Renal cortical epithelial cell (primary cell): ENCODE measurements around the gene PIGS. TPM values are rescaled to one million over a fixed set of nuclear protein-coding genes. Genes with fewer than 3 reads are reported as not detected.

Experiments
- DNase-seq: peaks from one replicate; pipeline ENCODE4 v3.0.0-alpha.2; 2011; ENCODE audit warnings: low read depth
- total RNA-seq: library from RNA; depleted of rRNA; stranded (reverse); fragments of >200 nt; gene quantifications from 2 replicates; pipeline ENCODE4 v1.2.3, GENCODE V29; 2014

Gene PIGS
- total RNA-seq, 1 donor from 2014 or later = 114 TPM

GRCh38 chr17:28506763-28507487 is 64.4 kb downstream of the PIGS start:
- no peak for DNase-seq

- no peak for DNase-seq
Measured at GRCh38 chr17:28505986-28506665, 65.2 kb downstream of the PIGS start, which contains the start of gene FOXN1. Gene FOXN1 (plus strand): TSS chr17:28506348. CDS start chr17:28523970, 17,622 bp downstream.

- DNase-seq = no peak
Measured at GRCh38 chr17:28503420-28503819, 67.9 kb downstream of the PIGS start.

Other genes starting within 250 kb of the PIGS start
- 46.6 and 57.0 TPM in 2 replicates for gene IFT20, start 236.1 kb downstream of the PIGS start, total RNA-seq
- gene TNFAIP1, start 235.8 kb downstream of the PIGS start, total RNA-seq = 81.2 and 85.4 TPM in 2 replicates
- 78.0 and 81.9 TPM in 2 replicates for gene POLDIP2, start 214.0 kb downstream of the PIGS start, total RNA-seq
- gene SEBOX, start 206.3 kb downstream of the PIGS start, total RNA-seq = not detected in 2 replicates
- gene VTN, start 201.2 kb downstream of the PIGS start, total RNA-seq = not detected in 2 replicates
- gene SARM1, start 199.8 kb downstream of the PIGS start, total RNA-seq = 1.4 and 8.9 TPM in 2 replicates
- gene SLC46A1, start 165.3 kb downstream of the PIGS start, total RNA-seq = 4.0 and 8.6 TPM in 2 replicates
- gene SLC13A2, start 97.9 kb downstream of the PIGS start, total RNA-seq = not detected in 2 replicates
- gene FOXN1, start 65.2 kb downstream of the PIGS start, total RNA-seq = not detected in 2 replicates
- 15.6 and 29.3 TPM in 2 replicates for gene UNC119, start 18.9 kb downstream of the PIGS start, total RNA-seq
- 26.7 and 40.6 TPM in 2 replicates for gene ALDOC, start 5.4 kb upstream of the PIGS start, total RNA-seq
- gene SPAG5, start 27.5 kb upstream of the PIGS start, total RNA-seq = 3.3 and 12.5 TPM in 2 replicates
- 6.1 and 7.1 TPM in 2 replicates for gene RSKR, start 42.7 kb upstream of the PIGS start, total RNA-seq
- gene BLTP2, start 73.6 kb upstream of the PIGS start, total RNA-seq = 182 and 259 TPM in 2 replicates
- 60.7 and 82.5 TPM in 2 replicates for gene SDF2, start 90.4 kb upstream of the PIGS start, total RNA-seq
- 22.1 and 92.6 TPM in 2 replicates for gene SUPT6H, start 90.7 kb upstream of the PIGS start, total RNA-seq
- gene PROCA1, start 140.4 kb upstream of the PIGS start, total RNA-seq = 0.17 and 1.1 TPM in 2 replicates
- gene RAB34, start 146.3 kb upstream of the PIGS start, total RNA-seq = 131 and 208 TPM in 2 replicates
- 540 and 600 TPM in 2 replicates for gene RPL23A, start 148.5 kb upstream of the PIGS start, total RNA-seq
- gene TLCD1, start 154.7 kb upstream of the PIGS start, total RNA-seq = 8.1 and 18.2 TPM in 2 replicates
- gene NEK8, start 157.3 kb upstream of the PIGS start, total RNA-seq = 2.4 and 5.6 TPM in 2 replicates
- 63.8 and 103 TPM in 2 replicates for gene TRAF4, start 172.5 kb upstream of the PIGS start, total RNA-seq